Stimulated activated CD8-positive, alpha-beta memory T cell treated with anti-CD3 and anti-CD28 coated beads, Interleukin-7, amount 100 ng/mL, for 4 hours (primary cell): ENCODE measurements around the gene SPTBN1.
"Not testable (repeated sequence)": the region's sequence is repeated elsewhere in the genome, so short reads cannot be mapped to it uniquely, and the experiment has no call there.

Experiments
- DNase-seq, 2 donors: peaks; one replicate each; pipeline ENCODE4 v3.0.0-alpha.2; 2020; ENCODE audit warnings: low read depth in 2 of 2

The SPTBN1 gene

GRCh38 chr2:54502731-54503130 lies 46.6 kb downstream of the SPTBN1 start:
- no peak for DNase-seq

DNA sequence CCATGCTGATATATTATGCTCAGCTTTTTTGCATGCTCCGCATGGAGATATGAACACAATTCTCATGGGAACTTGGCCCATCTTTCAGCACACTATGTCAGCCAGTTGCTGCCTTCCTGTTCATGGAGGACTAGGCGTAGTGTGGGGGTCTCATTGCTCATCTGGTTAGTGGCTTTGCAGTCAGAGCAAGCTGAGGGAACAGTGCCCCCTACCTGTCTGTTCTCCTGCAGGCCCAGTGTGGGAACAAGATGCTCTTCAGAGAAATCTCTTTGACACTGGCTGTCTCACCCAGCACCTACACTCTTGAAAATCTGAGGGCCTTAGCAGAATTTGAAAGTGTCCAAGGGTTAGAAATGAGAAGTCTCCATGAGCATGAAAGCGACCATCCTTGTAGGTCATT lies 47.1 kb downstream of the SPTBN1 start:
- peak in 1 of 2 donors; percentile 10 for DNase-seq

- DNase-seq = no peak
Measured at GRCh38 chr2:54503828-54504227, 47.7 kb downstream of the SPTBN1 start.

DNA sequence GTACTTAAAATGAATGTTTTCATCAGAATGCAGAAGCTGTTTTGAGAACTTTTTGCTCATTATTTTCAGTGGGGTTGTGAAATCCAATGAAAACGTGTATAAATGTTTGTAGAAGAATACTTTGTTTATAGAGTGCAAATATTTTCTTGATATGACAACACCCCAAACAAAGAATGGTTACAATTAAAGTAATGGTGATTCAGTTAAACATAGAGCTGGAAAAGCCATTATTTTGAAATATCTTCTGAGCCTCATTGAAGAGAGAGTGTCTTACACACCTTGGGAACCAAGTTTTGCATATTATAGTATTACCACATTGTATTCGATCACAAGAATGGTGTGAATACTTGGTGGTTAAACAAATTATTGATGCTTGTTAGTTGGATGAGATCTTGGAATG lies 48.7 kb downstream of the SPTBN1 start:
- DNase-seq = no peak

- DNase-seq = no peak
Measured at GRCh38 chr2:54508541-54508940, 52.4 kb downstream of the SPTBN1 start.

DNA sequence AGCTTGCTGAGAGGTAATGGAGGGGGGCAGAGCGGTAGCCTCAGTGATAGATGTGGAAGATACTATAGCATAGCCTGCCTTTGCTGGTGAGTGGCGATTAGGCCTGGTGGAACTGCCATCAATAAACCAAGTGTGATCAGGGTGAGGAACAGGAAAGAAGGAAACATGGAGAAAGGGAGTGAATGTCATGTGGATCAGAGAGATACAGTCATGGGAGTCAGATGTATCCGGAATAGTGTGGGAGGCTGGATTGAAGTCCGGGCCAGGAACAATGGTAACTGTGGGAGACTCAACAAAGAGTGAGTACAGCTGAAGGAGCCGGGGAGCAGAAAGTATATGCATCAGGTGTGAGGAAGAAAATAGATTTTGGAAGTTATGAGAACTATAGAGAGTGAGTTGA lies 52.9 kb downstream of the SPTBN1 start:
- DNase-seq = not testable (repeated sequence)

DNA sequence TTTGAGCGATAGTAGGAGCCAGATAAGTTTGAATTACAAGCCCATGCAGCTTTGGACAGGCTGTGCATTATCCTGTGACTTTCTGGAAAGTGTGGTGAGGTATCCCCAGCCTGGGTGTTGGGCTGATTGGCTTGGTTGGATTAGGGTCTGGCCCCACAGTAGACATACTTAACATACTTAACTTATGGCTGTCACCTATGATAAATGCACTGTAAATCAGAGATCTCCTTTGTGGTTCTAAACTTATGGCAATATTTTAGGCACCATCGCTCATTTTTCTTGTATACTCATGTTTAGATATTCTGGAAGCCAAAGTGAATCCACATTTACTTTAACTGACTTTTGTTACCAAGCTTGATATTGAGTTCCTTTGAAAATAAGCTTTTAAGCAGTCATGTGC lies 54.8 kb downstream of the SPTBN1 start:
- DNase-seq = no peak

DNA sequence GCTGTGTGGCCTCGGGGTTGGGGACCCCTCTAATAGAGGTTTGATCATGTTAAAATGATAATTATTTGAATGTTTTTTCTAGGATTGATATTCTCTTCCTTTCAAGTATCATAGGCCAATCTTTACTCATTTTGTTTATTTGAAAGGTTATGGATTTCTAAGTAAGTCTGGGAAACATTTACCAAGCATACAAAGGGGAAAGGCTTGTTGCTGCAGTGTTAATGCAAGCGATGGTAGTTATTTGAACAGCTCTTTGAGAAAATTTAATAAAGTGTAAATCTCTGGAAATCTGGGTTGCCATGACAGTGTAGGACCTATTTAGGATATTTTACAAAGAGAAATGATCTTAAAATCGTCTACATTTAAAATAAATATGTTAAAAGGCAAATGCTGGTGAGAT lies 56.1 kb downstream of the SPTBN1 start:
- DNase-seq = no peak

- no peak for DNase-seq
Measured at GRCh38 chr2:54512663-54513362, 56.7 kb downstream of the SPTBN1 start.

DNA sequence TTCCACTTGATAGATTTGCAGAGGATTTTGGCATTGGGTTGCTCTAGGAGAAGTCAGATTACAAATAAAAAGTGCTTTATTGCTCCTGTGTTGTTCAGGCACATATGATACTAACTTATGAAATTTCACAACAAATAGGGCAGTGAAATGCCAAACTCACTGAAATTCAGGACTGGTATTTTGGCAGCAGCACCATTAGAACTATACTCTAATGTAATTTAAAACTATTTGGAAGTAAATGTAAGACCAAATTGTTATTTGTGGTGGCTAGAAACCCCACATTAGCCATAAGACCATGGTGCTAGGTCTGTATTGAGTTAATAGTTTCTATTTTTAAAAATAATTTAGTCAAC lies 57.2 kb downstream of the SPTBN1 start:
- no peak for DNase-seq

DNA sequence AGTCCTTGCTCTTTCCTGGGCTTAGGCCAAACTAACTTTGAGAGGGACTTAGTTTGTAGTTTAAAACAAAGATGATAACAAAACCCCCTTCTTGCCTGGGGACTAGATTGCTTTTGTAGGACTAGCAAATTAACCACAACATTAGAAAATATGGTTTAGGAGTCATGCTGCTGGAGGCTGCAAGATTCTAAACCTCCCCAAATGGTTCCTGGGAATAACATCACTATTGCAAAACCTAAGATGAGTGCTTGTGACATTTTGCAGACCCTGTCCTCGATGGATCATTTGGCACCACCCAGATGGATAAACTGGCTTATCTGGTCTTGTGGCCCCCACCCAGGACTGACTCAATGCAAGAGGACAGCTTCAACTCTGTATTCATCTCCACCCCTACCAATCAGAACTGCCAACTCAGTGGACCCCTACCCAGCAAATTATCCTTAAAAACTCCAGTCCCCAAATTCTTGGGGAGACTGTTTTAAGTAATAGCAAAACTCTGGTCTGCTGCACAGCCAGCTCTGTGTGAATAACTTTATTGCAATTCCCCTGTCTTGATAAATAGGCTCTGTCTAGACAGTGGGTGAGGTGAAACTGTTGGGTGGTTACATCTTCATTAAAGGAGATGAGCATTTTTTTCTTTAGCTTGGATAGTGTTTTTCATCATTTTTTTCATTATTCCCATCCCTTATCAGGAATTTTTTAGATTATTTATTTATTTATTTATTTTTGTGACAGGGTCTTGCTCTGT lies 58.9 kb downstream of the SPTBN1 start:
- no peak for DNase-seq

DNA sequence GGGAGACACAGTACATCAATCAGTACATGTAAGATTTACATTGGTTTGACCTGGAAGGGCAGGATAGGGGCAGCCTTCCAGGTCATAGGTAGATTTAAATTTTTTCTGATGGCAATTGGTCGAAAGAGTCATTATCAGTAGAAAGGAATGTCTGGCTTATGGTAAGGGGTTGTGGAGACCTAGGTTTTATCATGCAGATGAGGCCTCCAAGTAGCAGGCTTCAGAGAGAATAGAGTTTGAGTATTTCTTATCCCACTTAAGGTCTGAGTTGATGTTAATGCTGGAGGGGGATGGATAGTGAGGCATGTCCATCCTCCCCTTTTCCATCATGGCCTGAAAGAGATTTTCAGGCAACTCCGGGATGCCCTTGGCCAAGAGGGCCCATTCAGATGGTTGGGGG lies 60.7 kb downstream of the SPTBN1 start:
- no peak for DNase-seq

DNA sequence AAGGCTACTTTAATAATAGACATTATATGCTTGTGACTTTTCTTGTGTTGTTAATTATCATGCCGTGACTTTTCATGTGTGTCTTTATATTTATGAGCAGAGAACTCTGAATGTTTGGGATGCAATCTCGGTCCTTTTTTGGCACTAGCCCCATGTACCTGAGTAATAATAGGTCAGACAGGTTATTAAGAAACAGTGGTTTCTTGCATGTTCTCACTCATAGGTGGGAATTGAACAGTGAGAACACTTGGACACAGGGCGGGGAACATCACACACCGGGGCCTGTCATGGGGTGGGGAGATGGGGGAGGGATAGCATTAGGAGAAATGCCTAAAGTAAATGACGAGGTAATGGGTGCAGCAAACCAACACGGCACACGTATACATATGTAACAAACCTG lies 61.9 kb downstream of the SPTBN1 start:
- DNase-seq = not testable (repeated sequence)

DNA sequence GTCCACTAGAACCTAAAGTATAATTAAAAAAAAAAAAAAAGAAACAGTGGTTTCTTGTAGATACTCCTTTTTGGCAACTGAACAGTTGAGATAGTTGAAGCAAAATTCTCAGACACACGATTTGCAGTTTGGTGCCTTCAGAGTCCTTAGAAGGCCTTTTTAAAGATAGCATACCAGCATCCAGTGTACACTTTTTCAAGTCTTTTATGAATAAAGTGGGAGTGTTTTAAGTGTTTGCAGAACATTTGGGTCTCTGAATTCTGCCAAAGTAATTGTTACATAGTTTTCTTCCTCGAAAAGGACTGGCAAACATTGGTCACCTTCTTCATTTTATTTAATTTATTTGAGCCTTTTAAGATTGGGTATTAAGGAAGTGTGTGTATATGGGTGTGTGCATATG lies 62.3 kb downstream of the SPTBN1 start:
- no peak for DNase-seq

DNA sequence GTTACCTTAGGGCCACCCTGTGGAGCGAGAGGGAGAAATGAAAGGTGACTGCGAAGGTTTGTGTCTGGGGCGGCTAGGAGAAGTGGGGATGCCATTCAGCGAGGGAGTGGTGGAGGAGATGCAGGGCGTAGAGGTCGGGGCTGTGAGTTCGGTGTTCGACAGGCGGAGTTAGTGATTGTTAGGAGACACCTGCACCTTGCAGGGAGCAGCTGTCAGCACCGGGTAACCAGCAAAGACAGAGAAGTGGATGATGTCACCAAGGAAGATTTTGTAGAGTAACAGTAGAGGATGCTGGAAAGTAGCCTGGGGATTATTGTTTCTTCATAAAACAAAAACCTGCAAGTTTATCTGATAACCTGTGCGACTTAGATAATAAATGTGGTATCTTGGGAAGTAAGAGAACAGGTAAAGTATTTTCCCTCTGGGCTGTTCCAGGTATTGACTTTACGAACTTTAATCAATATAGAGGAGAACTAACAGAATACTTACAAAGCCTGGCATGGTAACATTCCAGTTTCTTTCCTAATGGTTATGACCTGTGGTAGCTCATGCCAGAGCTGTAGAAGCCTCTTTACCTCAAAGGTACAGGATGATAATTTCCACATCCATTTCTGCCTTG lies 63.8 kb downstream of the SPTBN1 start:
- no peak for DNase-seq

GRCh38 chr2:54520687-54521086 lies 64.6 kb downstream of the SPTBN1 start:
- DNase-seq = no peak

- peak; percentile 24 to 26 for DNase-seq
Measured at GRCh38 chr2:54522624-54523281, 66.6 kb downstream of the SPTBN1 start.

DNA sequence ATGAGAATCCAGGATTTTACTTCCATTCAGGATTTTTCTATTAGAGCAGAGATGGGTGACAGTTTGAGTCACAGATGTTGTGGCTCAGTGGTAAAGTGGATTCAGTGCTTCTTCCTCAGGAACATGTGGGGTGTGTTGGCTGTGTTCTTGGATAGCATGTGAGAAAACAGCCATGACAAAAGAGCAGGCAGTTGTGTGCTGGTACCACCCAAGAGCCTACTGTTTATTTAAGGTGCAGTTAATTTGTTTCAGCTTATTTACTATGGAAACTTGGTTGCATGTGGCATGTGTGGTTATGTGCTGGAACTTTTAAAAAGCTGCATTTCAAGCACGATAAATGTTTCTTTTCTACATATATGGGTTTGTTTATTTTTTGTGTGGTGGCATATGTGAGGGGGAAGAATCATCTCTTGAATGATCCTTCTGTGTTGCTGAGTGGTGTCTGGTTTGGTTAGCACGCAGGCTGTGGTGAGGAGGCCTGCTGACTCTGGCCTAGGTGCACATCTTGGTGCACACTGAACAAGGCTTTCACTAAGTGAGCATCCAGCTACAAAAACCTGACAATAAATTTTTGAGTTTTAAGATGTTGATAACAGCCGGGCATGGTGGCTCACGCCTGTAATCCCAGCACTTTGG lies 67.3 kb downstream of the SPTBN1 start:
- DNase-seq = no peak

DNA sequence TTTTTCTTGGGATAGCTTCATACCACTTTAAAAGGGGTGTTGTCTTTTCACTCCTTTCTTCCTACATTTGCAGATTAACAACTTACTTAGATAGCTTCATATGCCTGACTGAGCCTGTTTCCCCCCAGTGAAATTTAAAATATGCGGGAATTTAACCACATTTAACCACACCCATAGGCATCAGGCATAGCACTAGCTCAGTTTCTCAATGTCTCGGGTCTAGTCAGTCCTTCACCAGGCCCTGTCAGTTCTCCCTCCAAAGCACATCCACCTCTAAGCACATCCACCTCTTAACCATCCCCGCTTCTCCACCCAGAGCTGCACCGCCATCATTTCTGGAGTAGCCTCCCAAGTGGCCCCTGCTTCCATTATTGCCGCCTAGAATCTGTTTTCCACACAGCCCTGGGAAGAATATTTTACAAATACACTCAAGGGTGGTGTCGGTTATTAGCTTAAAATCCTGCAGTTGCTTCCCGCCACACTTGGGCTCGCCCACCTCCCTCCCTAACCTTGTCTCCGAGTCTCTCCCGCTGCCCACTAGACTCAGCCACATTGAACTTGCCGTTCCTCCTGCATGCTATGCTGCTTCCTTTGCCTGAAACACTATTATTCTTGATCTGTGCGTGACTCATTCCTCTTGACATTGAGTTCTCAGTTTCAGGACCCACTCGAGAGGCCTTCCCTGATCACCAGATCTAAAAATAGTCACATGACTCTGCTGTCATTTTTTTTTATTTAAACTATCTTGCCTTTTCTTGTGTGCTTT lies 68.3 kb downstream of the SPTBN1 start:
- no peak for DNase-seq

GRCh38 chr2:54525321-54525720 lies 69.2 kb downstream of the SPTBN1 start:
- DNase-seq = no peak

GRCh38 chr2:54526226-54526879 lies 70.2 kb downstream of the SPTBN1 start:
- no peak for DNase-seq
